ENCODE measurements around the gene ANKH.

The ANKH gene

DNA sequence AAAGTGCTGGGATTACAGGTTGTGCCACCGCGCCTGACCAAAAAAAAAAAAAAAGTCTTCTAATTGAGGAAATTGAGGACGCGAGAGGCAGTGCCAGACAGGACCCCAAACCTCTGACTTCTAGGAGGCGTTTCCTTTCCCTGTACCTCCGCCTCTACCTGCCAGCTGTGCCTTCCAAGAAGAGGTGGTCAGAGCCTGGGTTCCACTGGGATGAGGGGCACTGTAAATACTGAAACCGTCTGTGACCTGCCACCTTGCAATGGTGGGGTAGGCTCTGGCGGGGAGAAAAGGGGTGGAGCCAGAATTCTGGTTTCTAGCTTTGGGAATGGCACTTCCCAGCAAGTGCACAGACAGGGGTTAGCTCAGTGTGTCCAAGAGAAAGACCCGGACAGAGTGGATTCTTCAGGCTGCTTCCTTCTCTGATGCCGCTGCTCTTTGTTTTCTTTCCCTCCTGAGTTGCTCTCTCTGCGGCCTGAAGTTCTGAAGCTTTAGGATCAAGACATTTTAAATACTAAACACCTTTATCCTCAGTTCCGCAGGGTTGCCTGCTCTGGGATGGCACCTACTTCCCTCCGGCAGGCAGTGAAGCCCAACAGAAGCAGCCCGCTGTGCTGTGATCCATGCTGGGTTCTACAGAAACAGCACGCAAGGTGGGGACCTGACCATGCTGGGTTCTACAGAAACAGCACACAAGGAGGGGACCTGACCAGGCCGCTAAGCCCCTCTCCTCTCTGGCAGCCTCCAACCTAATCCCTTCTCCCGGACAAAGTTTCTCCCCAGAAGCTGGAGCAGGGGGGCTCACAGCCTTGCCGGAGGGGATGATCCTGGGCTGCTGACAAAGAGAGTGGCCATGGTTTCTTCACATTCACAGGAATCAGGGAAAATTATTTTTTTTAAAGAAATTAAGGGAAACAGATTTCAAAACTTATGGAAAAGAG lies 141.9 kb downstream of the ANKH start:
- DNase-seq = peak in 1 of 2 donors; percentile 56
- peaks cover 9 to 79% (median 27%) of the 10 kb centered on the region in 3 donors for H3K36me3 ChIP-seq
- TF ChIP-seq CTCF (IDR thresholded peaks at IDR 0.05) = no peak
- H3K27ac ChIP-seq = no peak overlapping the region
- intact Hi-C loops (cut with DNase I; ENCODE audit: low total_unique reads) = loop anchor here (5.0 kb wide), 2 partner anchors 143 to 283 kb away; partner anchors contain the start of gene ANKH
- H3K4me3 ChIP-seq = no peak overlapping the region
- H3K9me3 ChIP-seq = no peaks in the 10 kb centered on the region
- no peaks in the 10 kb centered on the region for H3K27me3 ChIP-seq
- H3K4me1 ChIP-seq = peaks cover 0 to 26% (median 22%) of the 10 kb centered on the region in 4 donors

DNA sequence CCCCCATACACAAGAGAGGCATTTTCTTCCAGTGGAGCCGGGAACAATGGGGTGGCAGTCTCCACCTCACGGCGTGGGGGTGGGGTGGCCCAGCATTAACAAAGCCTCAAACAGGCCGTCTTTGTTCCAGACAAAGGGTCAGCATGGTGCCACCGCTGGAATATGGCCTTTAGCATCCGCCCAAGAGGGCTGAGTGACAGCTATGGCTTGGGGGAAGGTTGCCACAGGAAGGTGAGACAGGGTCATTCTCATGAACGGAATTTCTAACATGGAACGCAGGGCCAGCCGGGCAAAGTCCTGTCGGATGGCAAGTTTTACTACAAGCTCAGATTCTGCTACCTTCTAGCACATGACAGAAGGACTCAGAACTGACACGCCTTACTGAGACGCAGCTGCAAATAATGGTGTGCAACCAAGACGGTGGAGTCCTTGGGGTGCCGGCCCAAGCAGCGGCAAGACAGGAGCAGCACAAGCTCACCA lies 143.1 kb downstream of the ANKH start:
- peaks cover 4 to 79% (median 33%) of the 10 kb centered on the region in 3 donors for H3K36me3 ChIP-seq
- no peak for DNase-seq
- no peaks in the 10 kb centered on the region for H3K9me3 ChIP-seq
- peak overlapping the region; percentile 32 to 60 for H3K27ac ChIP-seq
- H3K27me3 ChIP-seq = no peaks in the 10 kb centered on the region
- intact Hi-C loops (cut with DNase I; ENCODE audit: low total_unique reads) = loop anchor here (5.0 kb wide), 2 partner anchors 144 to 284 kb away; partner anchors contain the start of gene ANKH
- TF ChIP-seq CTCF (IDR thresholded peaks at IDR 0.05) = no peak
- H3K4me3 ChIP-seq = no peak overlapping the region
- peaks cover 0 to 26% (median 22%) of the 10 kb centered on the region in 4 donors for H3K4me1 ChIP-seq

DNA sequence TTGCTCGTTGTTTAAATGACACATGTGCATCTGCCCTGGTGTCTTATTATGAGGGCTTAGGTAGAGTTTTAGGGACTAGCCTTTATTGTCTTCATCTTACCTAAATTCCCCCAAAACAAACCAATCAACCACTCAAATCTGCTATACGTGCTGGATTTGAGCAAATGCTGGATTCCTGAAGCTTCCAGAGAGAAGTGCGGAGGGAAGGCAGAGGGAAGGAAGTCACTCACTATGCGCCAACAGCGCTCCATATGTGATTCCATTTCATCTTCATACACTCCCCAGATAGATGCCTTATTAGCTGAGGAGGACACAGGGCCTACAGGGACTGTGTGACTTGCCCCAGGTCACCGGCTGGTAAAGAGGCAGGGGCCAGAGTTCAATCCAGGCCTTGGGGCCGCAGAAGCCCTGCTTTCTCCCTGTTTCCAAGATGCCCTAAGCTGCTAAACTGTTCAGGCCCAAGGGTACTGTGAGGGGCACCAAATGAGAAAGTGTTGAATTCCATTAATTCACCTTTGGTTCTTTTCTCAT lies 143.6 kb downstream of the ANKH start:
- no peak for DNase-seq
- intact Hi-C loops (cut with DNase I; ENCODE audit: low total_unique reads) = loop anchor here (5.0 kb wide), 2 partner anchors 144 to 284 kb away; partner anchors contain the start of gene ANKH
- H3K36me3 ChIP-seq = peaks cover 4 to 79% (median 32%) of the 10 kb centered on the region in 3 donors

GRCh38 chr5:14727428-14727865 lies 144.1 kb downstream of the ANKH start:
- Histone ChIP-seq H3K36me3 (peaks cover 4 to 75% (median 27%) of the 10 kb centered on the region in 3 donors), H3K4me1 (peaks cover 0 to 26% (median 22%) of the 10 kb centered on the region in 4 donors), H3K4me3 (no peak overlapping the region), H3K27ac (peak overlapping the region; percentile 32 to 60), H3K9me3 (no peaks in the 10 kb centered on the region), H3K27me3 (no peaks in the 10 kb centered on the region)
- TF ChIP-seq CTCF (IDR thresholded peaks at IDR 0.05) = peak; percentile 91 to 95
- DNase-seq = peak; percentile 54 to 85
- intact Hi-C loops (cut with DNase I; ENCODE audit: low total_unique reads) = loop anchor here (5.0 kb wide), 2 partner anchors 145 to 285 kb away; partner anchors contain the start of gene ANKH

More for the DNA sequence above, 143.6 kb downstream of the ANKH start:
- Histone ChIP-seq H3K27me3 (no peaks in the 10 kb centered on the region), H3K27ac (peak overlapping the region; percentile 32 to 60), H3K4me1 (peaks cover 0 to 26% (median 22%) of the 10 kb centered on the region in 4 donors), H3K9me3 (no peaks in the 10 kb centered on the region), H3K4me3 (no peak overlapping the region)
- no peak for TF ChIP-seq CTCF (IDR thresholded peaks at IDR 0.05)

DNA sequence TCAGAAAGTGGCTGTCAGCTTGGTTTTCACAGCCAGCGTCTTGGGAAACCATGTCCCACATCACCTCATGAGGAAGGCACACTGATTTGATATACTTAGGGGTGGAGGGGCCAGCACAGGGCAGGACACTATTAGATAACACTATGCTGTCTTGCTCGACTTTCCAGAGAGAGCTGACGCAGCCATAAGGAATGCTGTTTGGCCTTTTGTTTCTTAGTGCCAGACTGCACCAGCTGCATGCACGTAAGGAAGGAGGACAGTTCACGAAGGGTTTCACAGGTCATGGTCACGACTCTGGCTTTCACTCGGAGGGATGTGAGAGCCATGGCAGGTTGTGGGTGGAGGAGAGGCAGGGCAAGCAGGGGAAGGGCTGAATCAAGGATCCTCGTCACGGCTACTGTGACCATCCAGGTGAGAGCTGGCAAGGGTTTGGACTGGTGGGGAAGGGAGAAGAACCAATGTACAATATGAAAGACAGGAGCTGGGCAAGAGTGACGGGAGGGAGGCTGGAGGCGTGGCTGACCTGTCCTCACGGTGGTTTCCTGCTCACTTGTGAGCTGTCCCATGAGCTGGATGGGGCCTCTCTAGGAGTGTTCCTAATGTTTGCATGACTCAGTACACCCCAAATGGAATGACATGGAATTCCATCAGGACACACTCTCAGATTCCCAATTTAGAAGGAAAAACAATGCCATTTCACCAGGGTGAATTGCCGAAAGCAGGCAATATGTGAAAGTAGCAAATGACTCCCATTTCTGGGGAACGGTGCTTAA lies 145.3 kb downstream of the ANKH start:
- H3K27ac ChIP-seq = peak overlapping the region; percentile 32 to 33
- TF ChIP-seq CTCF (IDR thresholded peaks at IDR 0.05) = no peak
- intact Hi-C loops (cut with DNase I; ENCODE audit: low total_unique reads) = loop anchor here (5.0 kb wide), 2 partner anchors 146 to 286 kb away; partner anchors contain the start of gene ANKH

More for the DNA sequence above, 145.3 kb downstream of the ANKH start:
- DNase-seq = peak in 1 of 2 donors; percentile 56
- peaks cover 4 to 64% (median 18%) of the 10 kb centered on the region in 3 donors for H3K36me3 ChIP-seq
- H3K4me3 ChIP-seq = no peak overlapping the region
- H3K9me3 ChIP-seq = no peaks in the 10 kb centered on the region
- H3K4me1 ChIP-seq = peaks cover 0 to 26% (median 22%) of the 10 kb centered on the region in 4 donors
- no peaks in the 10 kb centered on the region for H3K27me3 ChIP-seq
